ENCODE results near the gene DOCK3.

DNA sequence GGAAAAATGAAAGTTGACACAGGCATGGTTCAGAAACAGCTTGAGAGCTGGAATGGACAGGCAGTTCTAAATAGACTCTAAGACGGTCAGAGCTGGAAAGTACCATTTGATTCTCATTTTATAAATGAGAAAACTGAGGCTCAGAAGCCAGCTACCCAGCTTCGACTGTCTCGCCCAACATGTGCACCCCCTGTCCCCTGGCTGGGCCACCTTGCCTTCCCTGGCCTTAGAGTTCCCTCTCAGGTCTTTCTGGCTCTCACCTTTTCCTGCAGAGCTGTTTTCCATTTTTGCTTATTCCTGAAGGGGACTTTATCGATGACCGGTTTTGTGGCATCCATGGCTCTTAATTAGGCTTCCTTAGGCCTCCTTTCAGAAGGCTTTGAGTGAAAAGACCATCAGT is 17.3 kb upstream of the DOCK3 start:
- TF ChIP-seq RFX5 (IDR thresholded peaks at IDR 0.05; ENCODE audit: low read depth, low read length) (no peak), POLR2A (IDR thresholded peaks at IDR 0.05; ENCODE audit: low read depth, low read length) (no peak)
- TF ChIP-seq, protein P1, sequence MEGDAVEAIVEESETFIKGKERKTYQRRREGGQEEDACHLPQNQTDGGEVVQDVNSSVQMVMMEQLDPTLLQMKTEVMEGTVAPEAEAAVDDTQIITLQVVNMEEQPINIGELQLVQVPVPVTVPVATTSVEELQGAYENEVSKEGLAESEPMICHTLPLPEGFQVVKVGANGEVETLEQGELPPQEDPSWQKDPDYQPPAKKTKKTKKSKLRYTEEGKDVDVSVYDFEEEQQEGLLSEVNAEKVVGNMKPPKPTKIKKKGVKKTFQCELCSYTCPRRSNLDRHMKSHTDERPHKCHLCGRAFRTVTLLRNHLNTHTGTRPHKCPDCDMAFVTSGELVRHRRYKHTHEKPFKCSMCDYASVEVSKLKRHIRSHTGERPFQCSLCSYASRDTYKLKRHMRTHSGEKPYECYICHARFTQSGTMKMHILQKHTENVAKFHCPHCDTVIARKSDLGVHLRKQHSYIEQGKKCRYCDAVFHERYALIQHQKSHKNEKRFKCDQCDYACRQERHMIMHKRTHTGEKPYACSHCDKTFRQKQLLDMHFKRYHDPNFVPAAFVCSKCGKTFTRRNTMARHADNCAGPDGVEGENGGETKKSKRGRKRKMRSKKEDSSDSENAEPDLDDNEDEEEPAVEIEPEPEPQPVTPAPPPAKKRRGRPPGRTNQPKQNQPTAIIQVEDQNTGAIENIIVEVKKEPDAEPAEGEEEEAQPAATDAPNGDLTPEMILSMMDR (conservative IDR thresholded peaks at IDR 0.05; ENCODE audit: low read depth, low read length) = no peak

All from IMR-90 (cell line).